ACHN (cell line): ENCODE data around the gene ZFX.
"Not testable (repeated sequence)": the region's sequence is repeated elsewhere in the genome, so short reads cannot be mapped to it uniquely, and the experiment has no call there.

Experiments used
- DNase-seq: peaks from one replicate; pipeline ENCODE4 v3.0.0-alpha.2; 2015
- in situ Hi-C: cut with HindIII; loops from 2 replicates; pipeline ENCODE4 v1.10.0; 2017; ENCODE audit warnings: low sequenced_read_pairs, low pct_ligation_motif_present, low pct_unique_long_range_greater_than_20kb

ZFX gene

GRCh38 chrX:24149351-24150050, at the start of gene ZFX:
Gene ZFX, plus strand, starts transcription at chrX:24149729. Its CDS starts 23,014 bp downstream, at chrX:24172743.
- peak; percentile 32 for DNase-seq
- in situ Hi-C loops: no loop called here

- no peak for DNase-seq
Measured at GRCh38 chrX:24100713-24101112, 48.8 kb upstream of the ZFX start.

GRCh38 chrX:24110069-24110468, 39.5 kb upstream of the ZFX start:
- in situ Hi-C loops: no loop called here
- DNase-seq: no peak

More at GRCh38 chrX:24100713-24101112, 48.8 kb upstream of the ZFX start:
- in situ Hi-C loops: no loop called here

DNA sequence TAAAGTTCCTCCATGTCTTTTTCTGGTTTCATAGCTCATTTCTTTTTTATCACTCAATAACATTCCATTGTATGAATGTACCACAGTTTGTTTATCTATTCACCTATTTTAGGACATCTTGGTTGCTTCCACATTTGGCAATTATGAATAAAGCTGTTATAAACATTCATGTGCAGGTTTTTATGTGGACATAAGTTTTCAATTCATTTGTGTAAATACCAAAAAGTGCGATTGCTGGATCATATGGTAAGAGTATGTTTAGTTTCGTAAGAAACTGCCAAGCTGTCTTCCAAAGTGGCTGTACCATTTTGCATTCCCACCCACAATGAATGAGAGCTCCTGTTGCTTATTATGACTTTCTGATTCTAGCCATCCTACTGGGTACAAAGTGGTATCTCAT, 36.3 kb upstream of the ZFX start:
- DNase-seq: no peak
- in situ Hi-C loops: no loop called here

GRCh38 chrX:24117258-24117657, 32.3 kb upstream of the ZFX start:
- in situ Hi-C loops: no loop called here
- DNase-seq: no peak

GRCh38 chrX:24124244-24124799, 25.2 kb upstream of the ZFX start:
- no peak for DNase-seq
- in situ Hi-C loops: no loop called here

- in situ Hi-C loops: no loop called here
- no peak for DNase-seq
Measured at GRCh38 chrX:24125028-24125612, 24.4 kb upstream of the ZFX start.

GRCh38 chrX:24131476-24131875, 18.1 kb upstream of the ZFX start:
- DNase-seq: no peak
- in situ Hi-C loops: no loop called here

DNA sequence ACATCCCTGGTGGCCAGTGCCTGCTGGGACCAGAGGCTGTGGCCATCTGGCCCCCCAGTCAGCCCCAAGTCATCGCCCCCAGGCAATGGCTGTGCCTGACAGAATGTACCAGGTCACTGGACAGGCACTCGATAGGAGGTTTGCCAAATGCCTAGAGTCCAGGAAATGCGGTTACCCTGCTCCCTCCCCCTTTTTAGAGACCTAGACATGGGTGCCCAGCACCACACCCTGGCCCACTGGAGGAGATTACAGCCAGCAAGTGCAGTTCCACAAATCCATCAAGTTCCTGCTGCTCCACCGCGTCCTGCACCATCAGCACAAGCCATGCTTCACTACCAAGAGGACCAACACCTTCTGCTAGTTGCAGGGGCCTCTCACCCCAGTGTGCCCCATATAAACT, 16.2 kb upstream of the ZFX start:
- DNase-seq: no peak
- in situ Hi-C loops: no loop called here

- DNase-seq, in situ Hi-C loops: not testable (repeated sequence)
Measured at GRCh38 chrX:24135768-24136167, 13.8 kb upstream of the ZFX start.

DNA sequence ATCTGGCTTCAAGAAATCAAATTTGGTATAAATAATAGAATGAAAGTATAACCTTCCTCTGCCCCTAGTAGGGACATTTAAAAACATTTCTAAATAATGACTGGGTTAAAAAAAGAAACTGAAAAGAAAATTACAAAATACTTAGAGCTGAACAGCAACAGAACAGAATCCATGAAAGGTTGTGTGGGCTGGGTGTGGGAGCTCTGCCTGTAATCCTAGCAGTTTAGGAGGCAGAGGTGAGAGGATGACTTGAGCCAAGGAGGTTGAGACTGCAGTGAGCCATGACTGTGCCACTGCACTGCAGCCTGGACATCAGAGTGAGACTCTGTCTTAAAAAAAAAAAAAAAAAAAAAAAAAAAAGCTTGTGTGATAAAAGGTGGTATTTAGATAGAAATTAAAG, 12.3 kb upstream of the ZFX start:
- in situ Hi-C loops: no loop called here

DNA sequence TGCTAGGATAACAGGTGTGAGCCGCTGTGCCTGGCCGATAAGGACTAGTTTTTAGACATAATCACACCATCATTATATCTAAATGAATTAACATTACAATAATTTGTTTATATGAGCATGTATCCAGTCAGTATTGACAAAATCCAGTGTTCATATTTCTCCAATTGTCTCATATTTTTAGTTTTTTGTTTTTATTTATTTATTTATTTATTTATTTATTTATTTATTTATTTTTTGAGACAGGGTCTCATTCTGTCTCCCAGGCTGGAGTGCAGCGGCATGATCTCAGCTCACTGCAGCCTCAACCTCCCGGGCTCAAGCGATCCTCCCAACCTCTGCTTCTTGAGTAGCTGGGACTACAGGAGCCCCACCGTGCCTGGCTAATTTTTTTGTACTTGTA, 5.5 kb upstream of the ZFX start:
- in situ Hi-C loops, DNase-seq: not testable (repeated sequence)

More for the DNA sequence above, 12.3 kb upstream of the ZFX start:
- no peak for DNase-seq

DNA sequence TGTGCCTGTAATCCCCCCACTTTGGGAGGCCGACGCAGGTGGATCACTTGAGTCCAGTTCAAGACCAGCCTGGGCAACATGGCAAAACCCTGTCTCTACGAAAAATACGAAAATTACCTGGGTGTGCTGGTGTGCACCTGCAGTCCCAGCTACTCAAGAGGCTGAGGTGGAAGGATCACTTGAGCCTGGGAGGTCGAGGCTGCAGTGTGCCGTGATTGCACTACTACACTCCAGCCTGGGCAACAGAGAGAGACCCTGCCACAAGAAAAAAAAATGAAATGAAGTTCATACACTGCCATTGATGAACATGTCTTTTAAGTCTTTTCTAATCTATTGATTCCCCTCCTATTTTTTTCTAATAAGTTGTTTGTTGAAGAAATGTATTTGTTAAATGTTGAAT, 5.0 kb upstream of the ZFX start:
- no peak for DNase-seq
- in situ Hi-C loops: no loop called here

- DNase-seq: peak; percentile 8
- in situ Hi-C loops: no loop called here
Measured at GRCh38 chrX:24145303-24146186, 4.0 kb upstream of the ZFX start.

GRCh38 chrX:24146283-24146949, 3.1 kb upstream of the ZFX start:
- in situ Hi-C loops: no loop called here
- peak; percentile 22 for DNase-seq

DNA sequence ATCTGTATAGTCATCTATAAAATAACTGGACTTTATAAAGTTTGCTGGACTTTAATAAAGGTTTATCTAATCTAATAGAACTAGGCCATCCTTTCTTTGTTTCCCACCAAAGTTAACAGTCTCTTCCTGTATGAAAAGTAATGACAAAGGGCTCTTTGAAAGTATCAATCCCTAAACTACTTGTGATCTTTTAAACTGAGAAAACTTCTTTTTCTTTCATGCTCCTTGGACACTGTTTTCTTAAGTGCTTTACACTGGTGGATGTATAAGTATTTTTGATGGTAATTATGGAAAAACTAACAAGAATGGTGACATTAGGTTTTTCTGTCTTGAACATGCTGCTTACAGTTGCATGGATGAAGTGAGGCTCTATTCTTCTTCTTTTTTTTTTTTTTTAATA, 2.4 kb upstream of the ZFX start:
- DNase-seq: no peak
- in situ Hi-C loops: no loop called here

DNA sequence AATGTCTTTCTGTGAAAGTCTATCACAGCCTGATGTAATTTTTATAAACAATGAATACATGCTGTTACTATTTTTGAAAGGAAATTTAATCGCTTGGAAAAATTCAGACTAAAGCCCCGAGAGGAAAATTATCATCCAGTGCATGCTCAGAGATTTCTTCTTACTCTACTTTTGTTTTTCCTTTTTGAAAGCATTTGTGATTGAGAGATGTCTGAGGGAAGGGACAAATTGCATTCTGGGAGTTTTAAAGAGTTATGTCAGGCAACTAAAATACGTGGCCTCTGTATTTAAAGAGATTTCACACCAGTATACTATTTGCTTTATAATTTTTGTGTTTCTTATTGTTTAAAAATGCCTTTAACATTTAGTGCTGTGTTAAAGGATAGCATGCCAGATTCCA, 1.4 kb upstream of the ZFX start:
- in situ Hi-C loops: no loop called here
- DNase-seq: no peak

GRCh38 chrX:24148535-24149350, 786 bp upstream of the ZFX start:
- in situ Hi-C loops: no loop called here
- DNase-seq: peak; percentile 29
